ENCODE data around the gene UBE2G1. TPM values are rescaled to one million over a fixed set of nuclear protein-coding genes. Genes with fewer than 3 reads are reported as not detected.

UBE2G1 gene
- total and polyA plus RNA-seq, 9 of the 15 experiments (the other 6 are each of a cell fraction or from before 2014, with no cell fraction given), result 10.1 to 65.9 (median 29.7) TPM

GRCh38 chr17:4411201-4411600 is 44.7 kb upstream of the UBE2G1 start (continued):
- TF ChIP-seq BRD4 (IDR thresholded peaks at IDR 0.05) (no peak), STAT5A (IDR thresholded peaks at IDR 0.05; ENCODE audit: borderline replicate concordance, low read length) (no peak), ATF1 (CRISPR knock-in tag; IDR thresholded peaks at IDR 0.05) (no peak), ATF1 (tag; IDR thresholded peaks at IDR 0.05) (peak; percentile 60), ZNF830 (CRISPR knock-in tag; IDR thresholded peaks at IDR 0.05) (no peak), CBFA2T2 (conservative IDR thresholded peaks at IDR 0.05) (0 out of 2 replicates have a peak, but pooled peaks have one; percentile 7), HNRNPH1 (optimal IDR thresholded peaks at IDR 0.05; ENCODE audit: low read depth, low read length) (no peak), CREB3L1 (IDR thresholded peaks at IDR 0.05; ENCODE audit: borderline replicate concordance, low read depth) (no peak), ATF7 (IDR thresholded peaks at IDR 0.05) (no peak), ZBED1 (IDR thresholded peaks at IDR 0.05) (no peak), NRF1 (conservative IDR thresholded peaks at IDR 0.05 in 1 of 2, IDR thresholded peaks at IDR 0.05 in 1 of 2) (no peak), TRIM25 (IDR thresholded peaks at IDR 0.05; ENCODE audit: borderline replicate concordance) (no peak), CC2D1A (IDR thresholded peaks at IDR 0.05) (no peak), FOSL1 (tag; conservative IDR thresholded peaks at IDR 0.05) (peak; percentile 45; the same call in 1 of the 2 replicates), TCFL5 (CRISPR knock-in tag; conservative IDR thresholded peaks at IDR 0.05) (no peak), RCOR1 (IDR thresholded peaks at IDR 0.05; ENCODE audit: borderline replicate concordance in 1 of 2, low read depth in 2 of 2, low read length in 2 of 2) (peak in 1 of 2 experiments; percentile 66; a peak in 1 of 4 replicates), SMARCA5 (IDR thresholded peaks at IDR 0.05) (no peak), REST (IDR thresholded peaks at IDR 0.05; ENCODE audit: borderline replicate concordance) (no peak), REST (CRISPR knock-in tag; IDR thresholded peaks at IDR 0.05; ENCODE audit: low read depth) (no peak), GATA2 (CRISPR knock-in tag; IDR thresholded peaks at IDR 0.05) (0 out of 2 replicates have a peak, but pooled peaks have one; percentile 16), ZNF12 (CRISPR knock-in tag; IDR thresholded peaks at IDR 0.05) (no peak), PHTF2 (CRISPR knock-in tag; IDR thresholded peaks at IDR 0.05) (no peak)

Measured in K562 (cell line).